NCI-H226 (cell line): ENCODE measurements around the gene ARHGEF2.
"Not testable (repeated sequence)": the region's sequence is repeated elsewhere in the genome, so short reads cannot be mapped to it uniquely, and the experiment has no call there.

ENCODE experiments used
- DNase-seq: peaks from one replicate; pipeline ENCODE4 v3.0.0-alpha.2; 2015

The ARHGEF2 gene

GRCh38 chr1:155990005-155990739 lies 11.8 kb upstream of the ARHGEF2 start:
- no peak for DNase-seq

- DNase-seq = peak; percentile 43
These were observed 11.1 kb upstream of the ARHGEF2 start for GRCh38 chr1:155989242-155990004.

- DNase-seq = not testable (repeated sequence)
These were observed 6.7 kb upstream of the ARHGEF2 start for GRCh38 chr1:155984903-155985645.

GRCh38 chr1:155984341-155984740 lies 6.0 kb upstream of the ARHGEF2 start:
- no peak for DNase-seq

- DNase-seq = peak; percentile 98
These were observed 5.1 kb upstream of the ARHGEF2 start for GRCh38 chr1:155983191-155984024.

- DNase-seq = no peak
These were observed 3.8 kb upstream of the ARHGEF2 start for GRCh38 chr1:155982106-155982505.

GRCh38 chr1:155981266-155982088 lies 3.1 kb upstream of the ARHGEF2 start:
- peak; percentile 98 for DNase-seq

GRCh38 chr1:155979597-155980343 lies 1.4 kb upstream of the ARHGEF2 start:
- DNase-seq = peak; percentile 89

- DNase-seq = peak; percentile 69
These were observed 654 bp upstream of the ARHGEF2 start for GRCh38 chr1:155978973-155979429.

GRCh38 chr1:155977690-155978324 lies 540 bp downstream of the ARHGEF2 start:
- DNase-seq = no peak

- DNase-seq = peak; percentile 12
These were observed 1.2 kb downstream of the ARHGEF2 start for GRCh38 chr1:155976913-155977689.

- peak; percentile 63 for DNase-seq
These were observed 2.1 kb downstream of the ARHGEF2 start for GRCh38 chr1:155976062-155976912.

- DNase-seq = no peak
These were observed 2.8 kb downstream of the ARHGEF2 start for GRCh38 chr1:155975375-155976061.

GRCh38 chr1:155974208-155975115 lies 3.9 kb downstream of the ARHGEF2 start:
- DNase-seq = no peak

- DNase-seq = no peak
These were observed 4.6 kb downstream of the ARHGEF2 start for GRCh38 chr1:155973723-155974122.

- no peak for DNase-seq
These were observed 6.2 kb downstream of the ARHGEF2 start for GRCh38 chr1:155971910-155972809.
